ENCODE measurements around the gene FBXO41. TPM values are rescaled to one million over a fixed set of nuclear protein-coding genes. Genes with fewer than 3 reads are reported as not detected.

FBXO41 gene
- total RNA-seq, 4 donors from 2014 or later, result 1.7 to 6.0 (median 4.2) TPM

- Histone ChIP-seq H3K9me3 (no peaks in the 10 kb centered on the region), H3K4me3 (no peak overlapping the region), H3K36me3 (peaks cover 0 to 3% (median 0%) of the 10 kb centered on the region in 4 donors), H3K4me1 (peaks cover 7 to 14% (median 13%) of the 10 kb centered on the region in 4 donors), H3K27me3 (peaks cover 4 to 70% (median 20%) of the 10 kb centered on the region in 4 donors), H3K27ac (replicated peaks in 1 of 4) (no peak overlapping the region)
- WGBS, result 94% methylated on average over 4 of the region's 4 CpGs
- no peak for DNase-seq (ENCODE audit: extremely low spot score)
- intact Hi-C loops (cut with DNase I), result loop anchor here (10.0 kb wide), 1 partner anchor 118 kb away; the partner anchor contains the start of gene ALMS1
- TF ChIP-seq POLR2A (IDR thresholded peaks at IDR 0.05; ENCODE audit: low read depth), result no peak
- TF ChIP-seq CTCF (IDR thresholded peaks at IDR 0.05), result no peak
- TF ChIP-seq EP300 (IDR thresholded peaks at IDR 0.05), result no peak
- TF ChIP-seq POLR2AphosphoS5 (IDR thresholded peaks at IDR 0.05), result no peak
These were observed 17.3 kb downstream of the FBXO41 start for GRCh38 chr2:73267008-73267407.

GRCh38 chr2:73266061-73266901, 18.0 kb downstream of the FBXO41 start:
- Histone ChIP-seq H3K36me3 (peaks cover 0 to 3% (median 0%) of the 10 kb centered on the region in 4 donors), H3K9me3 (no peaks in the 10 kb centered on the region), H3K27ac (replicated peaks in 1 of 4) (no peak overlapping the region), H3K4me3 (no peak overlapping the region), H3K27me3 (peaks cover 4 to 65% (median 20%) of the 10 kb centered on the region in 4 donors), H3K4me1 (peaks cover 7 to 14% (median 13%) of the 10 kb centered on the region in 4 donors)
- no peak for TF ChIP-seq POLR2A (IDR thresholded peaks at IDR 0.05; ENCODE audit: low read depth)
- no peak for TF ChIP-seq EP300 (IDR thresholded peaks at IDR 0.05)
- TF ChIP-seq POLR2AphosphoS5 (IDR thresholded peaks at IDR 0.05), result no peak
- TF ChIP-seq CTCF (IDR thresholded peaks at IDR 0.05), result no peak
- WGBS, result 85% methylated on average over 22 of the region's 26 CpGs
- intact Hi-C loops (cut with DNase I), result loop anchor here (10.0 kb wide), 1 partner anchor 119 kb away; the partner anchor contains the start of gene ALMS1
- no peak for DNase-seq (ENCODE audit: extremely low spot score)

- peaks cover 0 to 3% (median 0%) of the 10 kb centered on the region in 4 donors for H3K36me3 ChIP-seq
- TF ChIP-seq CTCF (IDR thresholded peaks at IDR 0.05), result no peak
- no peak for TF ChIP-seq EP300 (IDR thresholded peaks at IDR 0.05)
- no peak for TF ChIP-seq POLR2A (IDR thresholded peaks at IDR 0.05; ENCODE audit: low read depth)
- TF ChIP-seq POLR2AphosphoS5 (IDR thresholded peaks at IDR 0.05), result no peak
- intact Hi-C loops (cut with DNase I), result loop anchor here (10.0 kb wide), 1 partner anchor 119 kb away; the partner anchor contains the start of gene ALMS1
- H3K4me3 ChIP-seq, result no peak overlapping the region
- 94% methylated on average over 15 of the region's 28 CpGs for WGBS
- H3K4me1 ChIP-seq, result peaks cover 7 to 14% (median 13%) of the 10 kb centered on the region in 4 donors
- no peaks in the 10 kb centered on the region for H3K9me3 ChIP-seq
- H3K27me3 ChIP-seq, result peaks cover 4 to 56% (median 20%) of the 10 kb centered on the region in 4 donors
- no peak for DNase-seq (ENCODE audit: extremely low spot score)
- no peak overlapping the region for H3K27ac ChIP-seq (replicated peaks in 1 of 4)
These were observed 18.8 kb downstream of the FBXO41 start for GRCh38 chr2:73265298-73266060.

- H3K4me1 ChIP-seq, result peaks cover 7 to 15% (median 14%) of the 10 kb centered on the region in 4 donors
- no peaks in the 10 kb centered on the region for H3K9me3 ChIP-seq
- WGBS, result 87% methylated on average over 4 of the region's 4 CpGs
- TF ChIP-seq CTCF (IDR thresholded peaks at IDR 0.05), result no peak
- TF ChIP-seq EP300 (IDR thresholded peaks at IDR 0.05), result no peak
- TF ChIP-seq POLR2A (IDR thresholded peaks at IDR 0.05; ENCODE audit: low read depth), result no peak
- TF ChIP-seq POLR2AphosphoS5 (IDR thresholded peaks at IDR 0.05), result no peak
- intact Hi-C loops (cut with DNase I), result loop anchor here (10.0 kb wide), 1 partner anchor 120 kb away; the partner anchor contains the start of gene ALMS1
- no peak for DNase-seq (ENCODE audit: extremely low spot score)
- H3K27me3 ChIP-seq, result peaks cover 4 to 50% (median 19%) of the 10 kb centered on the region in 4 donors
- H3K36me3 ChIP-seq, result peaks cover 0 to 3% (median 0%) of the 10 kb centered on the region in 4 donors
- H3K4me3 ChIP-seq, result no peak overlapping the region
- H3K27ac ChIP-seq (replicated peaks in 1 of 4), result no peak overlapping the region
These were observed 19.5 kb downstream of the FBXO41 start for GRCh38 chr2:73264783-73265182.
